Stimulated activated naive CD4-positive, alpha-beta T cell treated with Interleukin-2 at 50 U/mL for 16 hours (primary cell): ENCODE measurements around the gene IRF7.

ENCODE experiments used
- DNase-seq: peaks from one replicate; lab custom pipeline; 2025; lab: John Stamatoyannopoulos, UW

The IRF7 gene

GRCh38 chr11:620935-621814 is 5.4 kb upstream of the IRF7 start:
- DNase-seq = no peak

- DNase-seq = no peak
Measured at GRCh38 chr11:620201-620600, 4.5 kb upstream of the IRF7 start.

- DNase-seq = no peak
Measured at GRCh38 chr11:619628-620050, 3.9 kb upstream of the IRF7 start.

- DNase-seq = no peak
Measured at GRCh38 chr11:618856-619627, 3.3 kb upstream of the IRF7 start.

- DNase-seq = no peak
Measured at GRCh38 chr11:617912-618682, 2.3 kb upstream of the IRF7 start.

- no peak for DNase-seq
Measured at GRCh38 chr11:617199-617911, 1.6 kb upstream of the IRF7 start.

- DNase-seq = no peak
Measured at GRCh38 chr11:616320-617198, 809 bp upstream of the IRF7 start.

GRCh38 chr11:614623-615503 is 887 bp downstream of the IRF7 start:
- no peak for DNase-seq

- DNase-seq = no peak
Measured at GRCh38 chr11:614021-614622, 1.6 kb downstream of the IRF7 start.

GRCh38 chr11:613369-613968 is 2.3 kb downstream of the IRF7 start:
- peak; percentile 79 for DNase-seq

- DNase-seq = no peak
Measured at GRCh38 chr11:612961-613300, 2.8 kb downstream of the IRF7 start.

GRCh38 chr11:612201-612960 is 3.4 kb downstream of the IRF7 start:
- no peak for DNase-seq

GRCh38 chr11:611001-611996 is 4.5 kb downstream of the IRF7 start:
- no peak for DNase-seq

- no peak for DNase-seq
Measured at GRCh38 chr11:610146-610801, 5.5 kb downstream of the IRF7 start.

- DNase-seq = no peak
Measured at GRCh38 chr11:609341-609811, 6.4 kb downstream of the IRF7 start.

- DNase-seq = no peak
Measured at GRCh38 chr11:608791-609251, 6.9 kb downstream of the IRF7 start.
